Measurements from ENCODE around the gene FARSA.
"Not testable (repeated sequence)": the region's sequence is repeated elsewhere in the genome, so short reads cannot be mapped to it uniquely, and the experiment has no call there.

The FARSA gene

GRCh38 chr19:12933287-12934072 lies at the start of gene FARSA:
TSS of gene FARSA (minus strand) at chr19:12933711. CDS start at chr19:12933696, 15 bp downstream.
- Mint-ChIP-seq H3K27ac (peak within 1 kb of the TSS; percentile 93), H3K9me3 (ENCODE audit: low read depth) (no peaks in the 10 kb centered on the region), H3K27me3 (no peaks in the 10 kb centered on the region), H3K36me3 (peaks cover 6% of the 10 kb centered on the region), H3K4me3 (peak within 1 kb of the TSS; percentile 97), H3K4me1 (ENCODE audit: low read depth) (peaks cover 37% of the 10 kb centered on the region)

- Mint-ChIP-seq H3K36me3 (no peaks in the 10 kb centered on the region), H3K27me3 (peaks cover 2% of the 10 kb centered on the region), H3K4me1 (ENCODE audit: low read depth) (no peaks in the 10 kb centered on the region), H3K27ac (no peak overlapping the region), H3K4me3 (no peak overlapping the region), H3K9me3 (ENCODE audit: low read depth) (no peaks in the 10 kb centered on the region)
These were observed 49.6 kb upstream of the FARSA start for GRCh38 chr19:12983091-12983490.

GRCh38 chr19:12982648-12983047 lies 49.1 kb upstream of the FARSA start:
- Mint-ChIP-seq H3K4me3 (no peak overlapping the region), H3K36me3 (no peaks in the 10 kb centered on the region), H3K27ac (no peak overlapping the region), H3K27me3 (peaks cover 6% of the 10 kb centered on the region), H3K9me3 (ENCODE audit: low read depth) (no peaks in the 10 kb centered on the region), H3K4me1 (ENCODE audit: low read depth) (no peaks in the 10 kb centered on the region)

- Mint-ChIP-seq H3K36me3 (no peaks in the 10 kb centered on the region), H3K9me3 (ENCODE audit: low read depth) (no peaks in the 10 kb centered on the region), H3K4me3 (no peak overlapping the region), H3K27ac (no peak overlapping the region), H3K4me1 (ENCODE audit: low read depth) (no peaks in the 10 kb centered on the region), H3K27me3 (peaks cover 7% of the 10 kb centered on the region)
These were observed 46.5 kb upstream of the FARSA start for GRCh38 chr19:12979974-12980373.

GRCh38 chr19:12976109-12976508 lies 42.6 kb upstream of the FARSA start:
- not testable (repeated sequence) for H3K9me3 Mint-ChIP-seq (ENCODE audit: low read depth); H3K36me3 Mint-ChIP-seq; H3K27me3 Mint-ChIP-seq; H3K27ac Mint-ChIP-seq; H3K4me1 Mint-ChIP-seq (ENCODE audit: low read depth); H3K4me3 Mint-ChIP-seq

GRCh38 chr19:12975221-12975741 lies 41.8 kb upstream of the FARSA start:
- H3K4me3 Mint-ChIP-seq: no peak overlapping the region
- no peaks in the 10 kb centered on the region for H3K36me3 Mint-ChIP-seq
- H3K9me3 Mint-ChIP-seq (ENCODE audit: low read depth): no peaks in the 10 kb centered on the region
- H3K4me1 Mint-ChIP-seq (ENCODE audit: low read depth): no peaks in the 10 kb centered on the region
- H3K27me3 Mint-ChIP-seq: peaks cover 7% of the 10 kb centered on the region
- H3K27ac Mint-ChIP-seq: no peak overlapping the region

- Mint-ChIP-seq H3K4me1 (ENCODE audit: low read depth) (no peaks in the 10 kb centered on the region), H3K27ac (no peak overlapping the region), H3K36me3 (no peaks in the 10 kb centered on the region), H3K9me3 (ENCODE audit: low read depth) (no peaks in the 10 kb centered on the region), H3K27me3 (peaks cover 7% of the 10 kb centered on the region), H3K4me3 (no peak overlapping the region)
These were observed 41.0 kb upstream of the FARSA start for GRCh38 chr19:12974301-12975220.

- H3K27me3 Mint-ChIP-seq: peaks cover 7% of the 10 kb centered on the region
- no peaks in the 10 kb centered on the region for H3K4me1 Mint-ChIP-seq (ENCODE audit: low read depth)
- H3K9me3 Mint-ChIP-seq (ENCODE audit: low read depth): no peaks in the 10 kb centered on the region
- no peaks in the 10 kb centered on the region for H3K36me3 Mint-ChIP-seq
- H3K27ac Mint-ChIP-seq: no peak overlapping the region
- H3K4me3 Mint-ChIP-seq: no peak overlapping the region
These were observed 39.7 kb upstream of the FARSA start for GRCh38 chr19:12973236-12973635.

- Mint-ChIP-seq H3K4me3 (no peak overlapping the region), H3K27ac (peak overlapping the region; percentile 29), H3K27me3 (no peaks in the 10 kb centered on the region), H3K4me1 (ENCODE audit: low read depth) (peaks cover 2% of the 10 kb centered on the region), H3K36me3 (no peaks in the 10 kb centered on the region), H3K9me3 (ENCODE audit: low read depth) (no peaks in the 10 kb centered on the region)
These were observed 36.7 kb upstream of the FARSA start for GRCh38 chr19:12970070-12970820.

GRCh38 chr19:12969292-12969988 lies 35.9 kb upstream of the FARSA start, which contains the start of gene DAND5:
TSS of gene DAND5 (plus strand) at chr19:12969576. CDS start at chr19:12969661, 85 bp downstream.
- peaks cover 6% of the 10 kb centered on the region for H3K4me1 Mint-ChIP-seq (ENCODE audit: low read depth)
- peak within 1 kb of the TSS; percentile 29 for H3K27ac Mint-ChIP-seq
- H3K9me3 Mint-ChIP-seq (ENCODE audit: low read depth): no peaks in the 10 kb centered on the region
- no peaks in the 10 kb centered on the region for H3K36me3 Mint-ChIP-seq
- H3K4me3 Mint-ChIP-seq: no peak within 1 kb of the TSS
- no peaks in the 10 kb centered on the region for H3K27me3 Mint-ChIP-seq

- no peaks in the 10 kb centered on the region for H3K9me3 Mint-ChIP-seq (ENCODE audit: low read depth)
- H3K4me1 Mint-ChIP-seq (ENCODE audit: low read depth): peaks cover 6% of the 10 kb centered on the region
- no peak overlapping the region for H3K27ac Mint-ChIP-seq
- H3K4me3 Mint-ChIP-seq: no peak overlapping the region
- H3K36me3 Mint-ChIP-seq: no peaks in the 10 kb centered on the region
- no peaks in the 10 kb centered on the region for H3K27me3 Mint-ChIP-seq
These were observed 34.4 kb upstream of the FARSA start for GRCh38 chr19:12967907-12968306.

GRCh38 chr19:12965812-12966135 lies 32.3 kb upstream of the FARSA start:
- peaks cover 6% of the 10 kb centered on the region for H3K4me1 Mint-ChIP-seq (ENCODE audit: low read depth)
- no peak overlapping the region for H3K4me3 Mint-ChIP-seq
- no peaks in the 10 kb centered on the region for H3K27me3 Mint-ChIP-seq
- H3K27ac Mint-ChIP-seq: no peak overlapping the region
- H3K36me3 Mint-ChIP-seq: no peaks in the 10 kb centered on the region
- H3K9me3 Mint-ChIP-seq (ENCODE audit: low read depth): no peaks in the 10 kb centered on the region

GRCh38 chr19:12965017-12965811 lies 31.7 kb upstream of the FARSA start:
- H3K27ac Mint-ChIP-seq: no peak overlapping the region
- peaks cover 6% of the 10 kb centered on the region for H3K4me1 Mint-ChIP-seq (ENCODE audit: low read depth)
- H3K27me3 Mint-ChIP-seq: no peaks in the 10 kb centered on the region
- no peaks in the 10 kb centered on the region for H3K36me3 Mint-ChIP-seq
- no peaks in the 10 kb centered on the region for H3K9me3 Mint-ChIP-seq (ENCODE audit: low read depth)
- H3K4me3 Mint-ChIP-seq: peak overlapping the region; percentile 92

Measured in activated naive CD8-positive, alpha-beta T cell (primary cell).